HS-27A (cell line): ENCODE results near the gene CLIP2.
"Not testable (repeated sequence)": the region's sequence is repeated elsewhere in the genome, so short reads cannot be mapped to it uniquely, and the experiment has no call there.

Experiments used
- DNase-seq: peaks from one replicate; pipeline ENCODE4 v3.0.0-alpha.2; 2012; ENCODE audit warnings: low read depth, missing footprints

The CLIP2 gene

DNA sequence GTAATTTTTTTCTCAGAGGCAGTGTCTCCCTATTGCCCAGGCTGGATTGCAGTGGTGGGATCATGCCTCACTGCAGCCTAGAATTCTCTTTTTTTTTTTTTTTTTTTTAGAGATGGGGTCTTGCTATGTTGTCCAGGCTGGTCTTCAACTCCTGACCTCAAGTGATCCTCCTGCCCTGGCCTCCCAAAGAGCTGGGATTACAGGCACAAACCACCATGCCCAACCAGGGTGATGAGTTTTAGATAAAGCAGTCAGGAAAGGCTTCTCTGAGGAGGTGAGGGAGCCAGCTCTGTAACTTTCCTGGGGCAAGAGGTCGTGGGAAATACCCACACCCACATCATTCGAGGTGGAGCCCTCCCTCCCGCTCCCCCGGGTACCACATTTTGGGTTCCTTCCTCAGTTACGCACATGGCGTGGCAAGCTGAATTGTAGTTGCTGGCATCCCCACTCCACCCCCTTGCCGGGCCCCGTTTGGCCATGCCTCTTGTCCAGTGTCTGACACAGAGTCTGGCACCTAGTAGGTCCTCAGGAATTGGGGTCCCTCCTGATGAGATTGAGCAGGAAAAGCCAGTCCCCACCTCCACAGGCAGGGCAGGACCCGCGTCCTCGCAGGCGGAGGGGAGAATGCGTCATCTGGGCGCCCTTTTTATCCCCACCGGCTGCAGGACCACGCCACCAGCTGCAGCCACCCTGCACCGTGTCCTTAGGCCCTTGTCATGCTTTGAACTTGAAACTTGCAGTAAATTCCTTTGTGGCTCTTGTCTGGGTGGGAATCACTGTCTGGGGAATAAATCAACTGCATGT, 43.4 kb downstream of the CLIP2 start:
- DNase-seq: no peak

GRCh38 chr7:74334030-74334429, 44.8 kb downstream of the CLIP2 start:
- DNase-seq: no peak

GRCh38 chr7:74337926-74338325, 48.7 kb downstream of the CLIP2 start:
- DNase-seq: no peak

GRCh38 chr7:74338366-74339108, 49.3 kb downstream of the CLIP2 start:
- DNase-seq: no peak

GRCh38 chr7:74339648-74340047, 50.4 kb downstream of the CLIP2 start:
- DNase-seq: not testable (repeated sequence)

GRCh38 chr7:74343281-74344131, 54.3 kb downstream of the CLIP2 start:
- DNase-seq: peak; percentile 35

DNA sequence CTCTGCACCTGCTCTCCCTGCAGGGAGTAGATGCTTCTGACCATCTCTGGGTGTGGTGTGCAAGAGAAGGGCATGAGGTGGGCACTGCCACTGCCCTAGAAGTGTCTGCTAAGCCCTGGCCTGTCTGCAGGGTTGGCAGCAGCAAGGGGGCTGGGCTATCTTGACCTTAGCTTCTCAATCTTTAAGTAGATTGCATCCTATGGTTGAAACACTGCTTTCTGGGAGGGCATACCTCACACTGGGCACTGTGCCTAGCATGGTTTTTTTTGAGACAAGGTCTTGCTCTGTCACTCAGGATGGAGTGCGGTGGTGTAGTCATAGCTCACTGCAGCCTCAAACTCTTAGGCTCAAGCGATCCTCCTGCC, 54.9 kb downstream of the CLIP2 start:
- DNase-seq: peak; percentile 14

- DNase-seq: no peak
Measured at GRCh38 chr7:74344786-74345185, 55.6 kb downstream of the CLIP2 start.

- no peak for DNase-seq
Measured at GRCh38 chr7:74345970-74346369, 56.8 kb downstream of the CLIP2 start.

- no peak for DNase-seq
Measured at GRCh38 chr7:74349621-74350020, 60.4 kb downstream of the CLIP2 start.

GRCh38 chr7:74350751-74351150, 61.5 kb downstream of the CLIP2 start:
- no peak for DNase-seq

GRCh38 chr7:74351836-74352235, 62.6 kb downstream of the CLIP2 start:
- no peak for DNase-seq

DNA sequence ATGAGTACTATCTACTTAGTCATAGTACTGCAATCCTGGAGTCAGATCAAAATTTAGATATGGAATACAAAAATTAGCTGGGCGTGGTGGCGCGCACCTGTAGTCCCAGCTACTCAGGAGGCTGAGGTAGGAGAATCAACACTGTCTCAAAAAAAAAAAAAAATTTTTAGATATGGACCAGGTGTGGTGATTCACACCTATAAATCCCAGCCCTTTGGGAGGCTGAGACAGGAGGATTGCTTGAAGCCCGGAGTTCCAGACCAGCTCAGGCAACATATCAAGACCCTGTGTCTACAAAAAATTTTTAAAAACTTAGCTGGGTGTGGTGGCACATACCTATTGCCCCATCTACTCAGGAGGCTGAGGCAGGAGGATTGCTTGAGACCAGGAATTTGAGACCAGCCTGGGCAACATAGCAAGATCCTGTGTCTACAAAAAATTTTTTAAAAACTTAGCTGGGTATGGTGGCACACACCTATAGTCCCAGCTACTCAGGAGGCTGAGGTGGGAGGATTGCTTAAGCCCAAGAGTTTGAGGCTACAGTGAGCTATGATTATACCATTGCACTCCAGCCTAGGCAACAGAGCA, 63.4 kb downstream of the CLIP2 start:
- DNase-seq: not testable (repeated sequence)

DNA sequence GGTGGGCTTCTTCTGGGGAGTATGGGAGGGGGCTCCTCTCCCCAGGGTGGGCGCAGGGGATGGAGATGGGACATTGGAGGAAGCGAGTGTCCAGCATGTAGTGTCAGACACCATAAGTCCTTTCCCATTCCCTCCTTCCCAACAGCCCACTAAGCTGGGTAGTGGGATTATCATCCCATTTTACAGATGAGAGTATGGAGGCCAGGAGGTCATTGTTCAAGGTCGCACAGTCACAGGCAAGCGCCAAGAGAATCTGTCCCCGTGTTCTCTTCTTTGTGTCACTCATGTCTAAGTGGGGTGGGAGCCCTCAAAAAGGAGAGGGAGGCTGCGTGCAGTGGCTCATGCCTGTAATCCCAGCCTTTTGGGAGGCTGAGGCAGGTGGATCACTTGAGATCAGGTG, 64.8 kb downstream of the CLIP2 start:
- no peak for DNase-seq

DNA sequence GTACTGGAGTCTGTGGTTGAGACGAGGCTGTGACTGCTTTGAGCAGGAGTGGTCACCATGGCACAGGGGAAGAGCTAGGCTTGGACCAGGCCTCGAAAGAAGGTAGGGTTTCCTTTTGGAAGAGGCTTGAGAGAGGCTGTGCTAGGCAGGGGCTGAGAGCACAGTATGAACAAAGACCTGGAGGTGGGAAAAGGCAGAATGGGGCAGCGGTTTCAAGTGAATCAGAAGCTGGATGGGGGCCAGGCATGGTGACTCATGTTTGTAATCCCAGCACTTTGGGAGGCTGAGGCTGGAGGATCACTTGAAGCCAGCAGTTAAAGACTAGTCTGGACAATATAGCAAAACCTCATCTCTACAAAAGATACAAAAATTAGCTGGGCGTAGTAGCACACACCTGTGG, 65.9 kb downstream of the CLIP2 start:
- DNase-seq: peak; percentile 51

DNA sequence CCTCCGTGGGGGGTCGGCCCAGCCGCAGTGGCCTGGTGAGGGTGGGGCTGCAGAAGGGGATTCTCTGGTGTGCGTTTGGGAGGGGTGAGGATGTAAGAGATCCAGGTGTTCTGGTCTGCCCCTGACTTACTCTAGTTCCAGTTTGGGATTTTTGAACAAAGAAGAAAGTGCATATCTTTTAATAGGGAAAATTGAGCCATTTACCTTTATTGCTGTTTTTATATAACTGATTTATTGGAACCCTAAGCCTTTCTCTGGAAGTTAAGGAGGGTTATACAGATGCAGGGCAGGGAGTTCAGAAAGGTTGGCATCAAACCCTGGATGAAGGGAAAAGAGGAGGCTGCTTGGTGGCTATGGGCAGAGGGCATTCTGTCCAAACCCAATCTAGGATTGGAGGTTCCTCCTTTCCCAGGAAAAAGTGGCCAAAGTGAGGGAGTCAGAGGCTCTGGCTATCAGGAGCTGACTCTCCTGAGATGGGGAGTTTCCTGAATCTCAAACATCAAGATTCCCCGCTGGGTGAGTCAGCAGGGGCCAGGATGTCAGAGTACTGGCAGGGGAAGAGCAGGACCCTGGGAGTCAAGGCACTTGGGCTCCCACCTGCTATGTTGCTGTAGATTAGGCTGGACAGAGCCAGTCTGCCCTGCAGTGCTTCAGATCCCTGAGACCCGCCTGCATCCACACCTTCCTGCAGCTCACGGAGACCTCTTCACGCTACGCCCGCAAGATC, 67.5 kb downstream of the CLIP2 start:
- no peak for DNase-seq

DNA sequence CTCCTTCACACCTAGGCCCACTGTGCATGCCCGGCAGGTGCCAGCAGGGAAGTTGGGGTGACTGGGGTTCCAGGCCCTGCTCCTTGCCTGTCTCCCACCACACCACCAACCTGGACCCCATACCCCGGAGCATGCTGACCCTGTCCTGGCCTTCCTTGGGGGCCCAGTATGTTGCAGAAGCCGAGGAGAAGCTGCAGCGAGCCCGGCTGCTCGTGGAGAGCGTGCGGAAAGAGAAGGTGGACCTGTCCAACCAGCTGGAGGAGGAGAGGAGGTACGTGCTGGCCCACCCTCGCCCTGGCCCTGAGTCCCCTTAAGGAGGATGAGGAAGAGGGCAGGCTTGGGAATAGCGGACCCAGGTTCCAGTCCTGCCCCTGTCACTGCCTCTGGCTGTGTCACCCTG, 70.8 kb downstream of the CLIP2 start:
- DNase-seq: no peak

GRCh38 chr7:74362266-74362665, 73.1 kb downstream of the CLIP2 start:
- DNase-seq: no peak

DNA sequence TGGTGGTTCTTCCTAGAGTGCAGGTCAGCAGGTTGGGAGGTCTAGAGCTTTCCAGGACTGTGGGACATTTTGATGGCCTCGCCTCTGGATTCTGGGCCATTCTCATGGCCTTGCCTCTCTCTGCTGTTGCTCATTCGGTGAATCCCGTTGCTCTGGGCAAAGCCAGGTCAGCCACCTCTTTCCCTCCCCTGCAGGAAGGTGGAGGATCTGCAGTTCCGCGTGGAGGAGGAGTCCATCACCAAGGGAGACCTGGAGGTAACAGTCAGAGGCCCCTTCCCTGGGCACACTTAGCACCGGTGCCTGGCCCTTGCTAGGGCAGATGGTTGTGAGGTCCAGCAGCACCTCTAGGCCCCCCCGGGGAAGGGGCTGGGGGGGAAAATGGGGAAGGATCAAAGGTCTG, 74.9 kb downstream of the CLIP2 start:
- no peak for DNase-seq

DNA sequence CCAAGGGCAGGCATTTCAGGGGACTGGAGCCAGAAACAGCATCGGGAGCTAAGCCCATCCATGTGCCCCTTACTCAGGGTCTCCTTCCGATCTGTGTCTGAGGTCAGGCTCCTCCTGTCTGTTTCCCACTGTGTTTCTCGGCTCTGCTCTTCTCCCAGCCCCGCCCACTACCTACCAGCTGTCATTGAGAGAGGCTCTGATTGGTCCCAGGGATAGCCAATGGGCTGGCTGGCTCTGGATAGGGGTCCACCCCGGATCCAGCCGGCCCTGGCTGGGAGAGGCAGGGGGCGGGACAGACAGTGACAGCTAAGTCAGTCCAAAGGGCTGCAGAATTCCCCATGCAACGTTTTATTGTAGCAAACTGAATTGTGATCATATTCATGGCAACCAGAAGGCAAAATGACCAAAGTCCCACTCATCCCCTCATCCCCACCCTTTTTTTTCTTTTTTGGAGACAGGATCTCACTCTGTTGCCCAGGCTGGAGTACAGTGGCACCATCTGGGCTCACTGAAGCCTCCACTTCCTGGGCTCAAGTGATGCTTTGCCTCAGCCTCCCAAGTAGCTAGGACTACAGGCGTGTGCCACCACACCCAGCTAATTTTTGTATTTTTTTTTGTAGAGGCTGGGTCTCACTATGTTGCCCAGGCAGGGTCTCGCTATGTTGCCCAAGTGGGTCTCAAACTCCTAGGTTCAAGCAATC, 76.3 kb downstream of the CLIP2 start:
- DNase-seq: no peak
